ENCODE measurements around the gene KCTD5. TPM values are rescaled to one million over a fixed set of nuclear protein-coding genes. Genes with fewer than 3 reads are reported as not detected.

The KCTD5 gene
- total and polyA plus RNA-seq, 2 of the 8 experiments (the other 6 are each of a cell fraction or from before 2014, with no cell fraction given) = 26.6 to 31.8 TPM

DNA sequence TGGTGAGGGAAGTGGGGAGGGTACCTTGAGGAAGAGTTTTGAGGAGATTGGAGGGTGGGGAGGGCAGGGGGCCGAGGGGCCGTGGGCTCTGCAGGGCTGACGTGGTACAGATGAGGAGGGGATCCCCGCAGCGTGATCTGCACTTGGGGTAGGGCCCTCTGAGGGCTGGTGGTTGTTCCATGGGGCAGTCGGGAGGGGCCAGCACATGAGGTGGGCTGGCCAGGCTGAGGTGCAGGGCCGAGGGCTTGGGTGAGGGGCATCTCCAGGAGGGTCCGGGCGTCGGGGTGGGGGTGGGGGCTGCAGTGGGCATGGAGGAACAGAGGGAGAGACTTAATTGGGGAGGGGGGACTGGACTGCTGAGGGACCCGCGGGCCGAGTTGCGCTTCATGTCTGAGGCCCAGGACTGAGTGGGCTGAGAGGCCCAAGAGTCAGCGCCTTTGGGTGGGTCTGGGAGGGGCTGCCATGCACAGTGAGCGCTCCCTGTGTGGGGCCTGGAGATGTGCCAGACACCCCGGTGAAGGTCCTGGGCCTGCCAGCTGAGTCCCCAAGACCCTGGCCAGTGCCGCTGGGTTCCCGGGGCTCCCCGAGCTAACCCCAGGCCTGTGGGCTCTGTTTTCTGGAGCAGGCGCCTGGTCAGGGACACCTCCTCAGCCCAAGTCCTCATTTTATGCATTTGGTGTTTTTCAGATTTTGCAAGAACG, 24.4 kb downstream of the KCTD5 start:
- peaks cover 4 to 20% (median 13%) of the 10 kb centered on the region in 4 experiments; a peak in 5 of 8 replicates for H3K36me3 ChIP-seq (ENCODE audit: control insufficient read depth in 2 of 4, insufficient read depth in 4 of 4, low read length in 3 of 4)
- no peak overlapping the region for H2BK15ac ChIP-seq (ENCODE audit: low read length)
- H2BK20ac ChIP-seq (ENCODE audit: low read length) = no peak overlapping the region
- H2AK5ac ChIP-seq (ENCODE audit: low read depth, low read length) = no peak overlapping the region
- no peak overlapping the region for H4K91ac ChIP-seq (replicated peaks; ENCODE audit: insufficient read length, low read length)
- H4K8ac ChIP-seq (ENCODE audit: extremely low read depth, insufficient read depth, low read length) = no peak overlapping the region
- 94% methylated on average over 11 of the region's 22 CpGs; no CpG with 5 or more reads in 1 of the 2 experiments for WGBS, 2 experiments (ENCODE audit: extremely low coverage in 1 of 2, insufficient coverage in 1 of 2, insufficient read length in 1 of 2, insufficient replicate concordance in 2 of 2, low coverage in 1 of 2, low lambda C conversion rate in 2 of 2, missing lambda C conversion rate in 1 of 2)
- no peak for FAIRE-seq
- peaks cover 2% of the 10 kb centered on the region; the same call in 1 of the 2 replicates for H3K23me2 ChIP-seq (ENCODE audit: low read depth, low read length)
- H4K5ac ChIP-seq (ENCODE audit: insufficient read length, low read depth, low read length) = no peak overlapping the region
- no peak overlapping the region for H2AFZ ChIP-seq (ENCODE audit: low read length)
- no peak overlapping the region for H3K4me3 ChIP-seq (ENCODE audit: extremely low read depth in 1 of 4, insufficient read depth in 2 of 4, low read depth in 3 of 4, low read length in 4 of 4)
- no peak overlapping the region for H3K4me2 ChIP-seq (ENCODE audit: insufficient read depth in 1 of 2, low read depth in 2 of 2, low read length in 2 of 2)
- H2BK120ac ChIP-seq (replicated peaks; ENCODE audit: low read depth, low read length) = no peak overlapping the region
- no peak overlapping the region for H3K27ac ChIP-seq (ENCODE audit: low read depth, low read length)
- no peak overlapping the region for H3K4ac ChIP-seq (replicated peaks; ENCODE audit: insufficient read length, low read depth, low read length)
- no peak overlapping the region for H2BK12ac ChIP-seq (ENCODE audit: low read depth, low read length)
- no peak for DNase-seq (ENCODE audit: low read depth in 1 of 2, low spot score in 2 of 2)
- ChIA-PET CTCF (ENCODE audit: partially characterized antibody) (no interaction called here), POLR2A (ENCODE audit: partially characterized antibody) (no interaction called here)
- H3K14ac ChIP-seq (ENCODE audit: insufficient read length) = no peak overlapping the region
- H3K9me3 ChIP-seq (ENCODE audit: insufficient read depth in 2 of 2, low read depth in 1 of 2, low read length in 1 of 2) = no peaks in the 10 kb centered on the region
- H3K56ac ChIP-seq (replicated peaks; ENCODE audit: insufficient read length, low read depth, low read length) = no peak overlapping the region
- H3K23ac ChIP-seq (ENCODE audit: insufficient read length) = no peak overlapping the region
- H3K18ac ChIP-seq (ENCODE audit: extremely low read depth, low read length) = no peak overlapping the region
- no peaks in the 10 kb centered on the region for H3K27me3 ChIP-seq (replicated peaks in 1 of 4; ENCODE audit: control insufficient read depth in 3 of 4, extremely low read depth in 1 of 4, insufficient read depth in 3 of 4, low read length in 3 of 4)
- no peak overlapping the region for H2BK5ac ChIP-seq (ENCODE audit: low read depth, low read length)
- no peaks in the 10 kb centered on the region for H3K4me1 ChIP-seq (replicated peaks in 1 of 4; ENCODE audit: control insufficient read depth in 3 of 4, insufficient read depth in 4 of 4, low read length in 3 of 4)
- H4K20me1 ChIP-seq (replicated peaks in 1 of 2; ENCODE audit: control insufficient read depth in 1 of 2, insufficient read depth in 2 of 2, low read length in 2 of 2) = peaks cover 4 to 23% of the 10 kb centered on the region in 2 experiments
- no peaks in the 10 kb centered on the region for H3K79me1 ChIP-seq (ENCODE audit: low read depth, low read length)
- no peak overlapping the region for H3K9ac ChIP-seq (replicated peaks in 1 of 4; ENCODE audit: extremely low read depth in 1 of 4, low read depth in 3 of 4, low read length in 3 of 4)
- H3K79me2 ChIP-seq (ENCODE audit: control insufficient read depth in 1 of 2, insufficient read depth in 2 of 2, low read length in 2 of 2) = no peaks in the 10 kb centered on the region
- TF ChIP-seq, protein P1, sequence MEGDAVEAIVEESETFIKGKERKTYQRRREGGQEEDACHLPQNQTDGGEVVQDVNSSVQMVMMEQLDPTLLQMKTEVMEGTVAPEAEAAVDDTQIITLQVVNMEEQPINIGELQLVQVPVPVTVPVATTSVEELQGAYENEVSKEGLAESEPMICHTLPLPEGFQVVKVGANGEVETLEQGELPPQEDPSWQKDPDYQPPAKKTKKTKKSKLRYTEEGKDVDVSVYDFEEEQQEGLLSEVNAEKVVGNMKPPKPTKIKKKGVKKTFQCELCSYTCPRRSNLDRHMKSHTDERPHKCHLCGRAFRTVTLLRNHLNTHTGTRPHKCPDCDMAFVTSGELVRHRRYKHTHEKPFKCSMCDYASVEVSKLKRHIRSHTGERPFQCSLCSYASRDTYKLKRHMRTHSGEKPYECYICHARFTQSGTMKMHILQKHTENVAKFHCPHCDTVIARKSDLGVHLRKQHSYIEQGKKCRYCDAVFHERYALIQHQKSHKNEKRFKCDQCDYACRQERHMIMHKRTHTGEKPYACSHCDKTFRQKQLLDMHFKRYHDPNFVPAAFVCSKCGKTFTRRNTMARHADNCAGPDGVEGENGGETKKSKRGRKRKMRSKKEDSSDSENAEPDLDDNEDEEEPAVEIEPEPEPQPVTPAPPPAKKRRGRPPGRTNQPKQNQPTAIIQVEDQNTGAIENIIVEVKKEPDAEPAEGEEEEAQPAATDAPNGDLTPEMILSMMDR (IDR thresholded peaks at IDR 0.05; ENCODE audit: control extremely low read depth in 1 of 3, insufficient read depth in 1 of 3, low read depth in 1 of 3, low read length in 3 of 3) = no peak
- no peak for TF ChIP-seq PHF8 (conservative IDR thresholded peaks at IDR 0.05; ENCODE audit: low read depth, low read length)
- TF ChIP-seq RFX5 (IDR thresholded peaks at IDR 0.05; ENCODE audit: borderline replicate concordance, low read depth, low read length) = no peak
- TF ChIP-seq KDM4A (IDR thresholded peaks at IDR 0.05; ENCODE audit: low read depth, low read length, severe bottlenecking) = no peak
- no peak for TF ChIP-seq CEBPB (IDR thresholded peaks at IDR 0.05; ENCODE audit: low read depth, low read length)
